Astrocyte (in vitro differentiated cells and primary cell): ENCODE results near the gene CADPS. TPM values are rescaled to one million over a fixed set of nuclear protein-coding genes. Genes with fewer than 3 reads are reported as not detected.

Source experiments
- DNase-seq: peaks from one replicate; pipeline ENCODE4 v3.0.0-alpha.2; 2010; ENCODE audit warnings: low read depth
- FAIRE-seq: peaks from 2 replicates; lab custom pipeline; 2011; peaks lifted over from hg19 to GRCh38; lab: Jason Lieb, UNC
- H2AFZ ChIP-seq: 2 replicates; pipeline ENCODE4 v1.6.0; 2012; ENCODE audit warnings: low read depth, low read length, inconsistent platforms
- H3K27ac ChIP-seq: 2 replicates; pipeline ENCODE4 v1.5.1; 2011; ENCODE audit warnings: low read depth, low read length, inconsistent platforms
- H3K27me3 ChIP-seq: 2 replicates; pipeline ENCODE4 v1.6.0; 2011; ENCODE audit warnings: low read length, inconsistent platforms; ENCODE audit not compliant: insufficient read depth
- H3K36me3 ChIP-seq: 2 replicates; pipeline ENCODE4 v1.5.1; 2011; ENCODE audit warnings: low read length, inconsistent platforms; ENCODE audit not compliant: insufficient read depth
- H3K4me1 ChIP-seq: 2 replicates; pipeline ENCODE4 v1.5.1; 2011; ENCODE audit warnings: low read length, inconsistent platforms; ENCODE audit not compliant: insufficient read depth
- H3K4me2 ChIP-seq: 2 replicates; pipeline ENCODE4 v1.6.0; 2012; ENCODE audit warnings: low read length, inconsistent platforms
- H3K4me3 ChIP-seq: 2 replicates; pipeline ENCODE4 v1.5.1; 2011; ENCODE audit warnings: low read depth, mild to moderate bottlenecking, low read length, inconsistent platforms; ENCODE audit not compliant: insufficient read depth
- H3K79me2 ChIP-seq: 2 replicates; pipeline ENCODE4 v1.6.0; 2012; ENCODE audit warnings: mild to moderate bottlenecking, low read length, inconsistent platforms; ENCODE audit not compliant: insufficient read depth
- H3K9ac ChIP-seq: 2 replicates; pipeline ENCODE4 v1.6.0; 2012; ENCODE audit warnings: mild to moderate bottlenecking, low read length, inconsistent platforms
- H3K9me3 ChIP-seq: 2 replicates; pipeline ENCODE4 v1.5.1; 2012; ENCODE audit warnings: low read depth, mild to moderate bottlenecking, low read length, inconsistent platforms; ENCODE audit not compliant: insufficient read depth
- H4K20me1 ChIP-seq: 2 replicates; pipeline ENCODE4 v1.6.0; 2012; ENCODE audit warnings: low read length, inconsistent platforms; ENCODE audit not compliant: insufficient read depth
- H3K27ac Mint-ChIP-seq: one replicate; pipeline ENCODE4 v1.8.0; 2021; ENCODE audit warnings: mild to moderate bottlenecking, mixed read lengths; ENCODE audit not compliant: unreplicated experiment
- H3K27me3 Mint-ChIP-seq: one replicate; pipeline ENCODE4 v1.8.0; 2021; ENCODE audit warnings: low read depth, mixed read lengths; ENCODE audit not compliant: unreplicated experiment
- H3K36me3 Mint-ChIP-seq: one replicate; pipeline ENCODE4 v1.8.0; 2021; ENCODE audit warnings: low read depth, mixed read lengths; ENCODE audit not compliant: unreplicated experiment
- H3K4me1 Mint-ChIP-seq: one replicate; pipeline ENCODE4 v1.8.0; 2021; ENCODE audit warnings: low read depth, mixed read lengths; ENCODE audit not compliant: unreplicated experiment
- H3K4me3 Mint-ChIP-seq: one replicate; pipeline ENCODE4 v1.8.0; 2021; ENCODE audit warnings: mild to moderate bottlenecking, moderate library complexity, mixed read lengths; ENCODE audit not compliant: unreplicated experiment
- H3K9me3 Mint-ChIP-seq: one replicate; pipeline ENCODE4 v1.8.0; 2021; ENCODE audit warnings: mild to moderate bottlenecking, mixed read lengths; ENCODE audit not compliant: unreplicated experiment
- CTCF ChIP-seq: IDR thresholded peaks from 2 replicates; pipeline ENCODE4 v1.5.1; 2011; ENCODE audit warnings: low read depth, mild to moderate bottlenecking, inconsistent platforms, low read length, moderate library complexity; ENCODE audit not compliant: insufficient read depth
- EZH2 ChIP-seq: IDR thresholded peaks from 2 replicates; pipeline ENCODE4 v1.6.1; 2012; ENCODE audit warnings: mild to moderate bottlenecking, low read length, inconsistent platforms; ENCODE audit not compliant: insufficient read depth
- total RNA-seq: library from RNA; stranded (reverse); gene quantifications from 2 replicates; pipeline ENCODE4 v1.2.1, GENCODE V29; 2021

CADPS gene
- total RNA-seq, 1 donor from 2014 or later = 5.4 TPM

GRCh38 chr3:62835554-62836236 lies 39.5 kb downstream of the CADPS start:
- Histone ChIP-seq H3K9ac (no peak overlapping the region), H3K9me3 (no peaks in the 10 kb centered on the region), H3K79me2 (no peaks in the 10 kb centered on the region), H3K27ac (no peak overlapping the region), H3K4me3 (no peak overlapping the region), H3K4me2 (no peak overlapping the region), H3K36me3 (no peaks in the 10 kb centered on the region), H3K4me1 (no peaks in the 10 kb centered on the region), H3K27me3 (no peaks in the 10 kb centered on the region), H4K20me1 (no peaks in the 10 kb centered on the region), H2AFZ (no peak overlapping the region)
- TF ChIP-seq EZH2 (no peak), CTCF (no peak)
- no peak for DNase-seq
- peaks cover 3% of the 10 kb centered on the region for H3K27me3 Mint-ChIP-seq
- H3K4me1 Mint-ChIP-seq = peaks cover 3% of the 10 kb centered on the region
- H3K9me3 Mint-ChIP-seq = no peaks in the 10 kb centered on the region
- no peak overlapping the region for H3K4me3 Mint-ChIP-seq
- no peaks in the 10 kb centered on the region for H3K36me3 Mint-ChIP-seq
- FAIRE-seq = no peak
- H3K27ac Mint-ChIP-seq = no peak overlapping the region

GRCh38 chr3:62833538-62833937 lies 41.7 kb downstream of the CADPS start:
- peaks cover 3% of the 10 kb centered on the region for H3K27me3 Mint-ChIP-seq
- H3K79me2 ChIP-seq = no peaks in the 10 kb centered on the region
- no peak overlapping the region for H3K4me3 ChIP-seq
- no peak overlapping the region for H3K27ac ChIP-seq
- no peak overlapping the region for H3K9ac ChIP-seq
- TF ChIP-seq CTCF (peak; percentile 31), EZH2 (no peak)
- H3K9me3 ChIP-seq = no peaks in the 10 kb centered on the region
- H3K4me3 Mint-ChIP-seq = no peak overlapping the region
- no peaks in the 10 kb centered on the region for H3K9me3 Mint-ChIP-seq
- H2AFZ ChIP-seq = no peak overlapping the region
- no peak overlapping the region for H3K4me2 ChIP-seq
- no peak for DNase-seq
- H3K36me3 ChIP-seq = no peaks in the 10 kb centered on the region
- H4K20me1 ChIP-seq = no peaks in the 10 kb centered on the region
- no peak for FAIRE-seq
- no peaks in the 10 kb centered on the region for H3K27me3 ChIP-seq
- H3K4me1 ChIP-seq = no peaks in the 10 kb centered on the region
- peaks cover 3% of the 10 kb centered on the region for H3K4me1 Mint-ChIP-seq
- H3K36me3 Mint-ChIP-seq = no peaks in the 10 kb centered on the region
- no peak overlapping the region for H3K27ac Mint-ChIP-seq

GRCh38 chr3:62832553-62832952 lies 42.7 kb downstream of the CADPS start:
- DNase-seq = no peak
- peaks cover 3% of the 10 kb centered on the region for H3K27me3 Mint-ChIP-seq

More at GRCh38 chr3:62832553-62832952, 42.7 kb downstream of the CADPS start:
- Mint-ChIP-seq H3K4me1 (peaks cover 3% of the 10 kb centered on the region), H3K36me3 (no peaks in the 10 kb centered on the region), H3K9me3 (no peaks in the 10 kb centered on the region), H3K27ac (no peak overlapping the region), H3K4me3 (no peak overlapping the region)
- Histone ChIP-seq H2AFZ (no peak overlapping the region), H4K20me1 (no peaks in the 10 kb centered on the region), H3K9me3 (no peaks in the 10 kb centered on the region), H3K4me3 (no peak overlapping the region), H3K79me2 (no peaks in the 10 kb centered on the region), H3K27me3 (no peaks in the 10 kb centered on the region), H3K4me1 (no peaks in the 10 kb centered on the region), H3K36me3 (no peaks in the 10 kb centered on the region), H3K4me2 (no peak overlapping the region), H3K27ac (no peak overlapping the region), H3K9ac (no peak overlapping the region)
- FAIRE-seq = no peak
- no peak for TF ChIP-seq EZH2
- no peak for TF ChIP-seq CTCF
